Right atrium auricular region (tissue), 2 donors: ENCODE measurements around the gene PPP1R13B. TPM values are rescaled to one million over a fixed set of nuclear protein-coding genes. Genes with fewer than 3 reads are reported as not detected.

Source experiments
- DNase-seq: peaks from one replicate; pipeline ENCODE4 v3.0.0-alpha.2; 2019; ENCODE audit warnings: low spot score
- H3K27ac ChIP-seq, 2 donors: fragments of 200-600 bp; sonication (generic); 1 replicate in 1 of 2; 2 replicates in 1 of 2; pipeline ENCODE4 v1.5.1; 2016 to 2019
- H3K27me3 ChIP-seq, 2 donors: fragments of 200-600 bp; sonication (generic); one replicate each; pipeline versions ENCODE4 v1.5.1 to v1.6.0; 2017 to 2019
- H3K36me3 ChIP-seq: fragments of 200-600 bp; sonication (generic); one replicate; pipeline ENCODE4 v1.5.1; 2016
- H3K4me1 ChIP-seq, 2 donors: fragments of 200-600 bp; sonication (generic); one replicate each; pipeline versions ENCODE4 v1.5.1 to v1.6.0; 2017 to 2019
- H3K4me3 ChIP-seq, 2 donors: fragments of 200-600 bp; sonication (generic); 1 replicate in 1 of 2; 2 replicates in 1 of 2; pipeline ENCODE4 v1.5.1; 2017 to 2019; ENCODE audit warnings: mild to moderate bottlenecking in 1 of 2, moderate library complexity in 1 of 2
- H3K9me3 ChIP-seq, 2 donors: fragments of 200-600 bp; sonication (generic); one replicate each; pipeline ENCODE4 v1.5.1; 2019
- total RNA-seq, 2 donors: library from RNA; depleted of rRNA; stranded (reverse); fragments of >200 nt; gene quantifications; one replicate each; pipeline ENCODE4 v1.1.0, GENCODE V29; 2016
- TF ChIP-seq, protein P1 (sequence below), 2 donors: fragments of 200-600 bp; sonication (generic); IDR thresholded peaks; one replicate each; pipeline ENCODE4 v1.5.1; 2019; ENCODE audit warnings: antibody characterized with exemption in 2 of 2

PPP1R13B gene
- total RNA-seq, 2 donors from 2014 or later = 45.7 to 47.8 TPM

DNA sequence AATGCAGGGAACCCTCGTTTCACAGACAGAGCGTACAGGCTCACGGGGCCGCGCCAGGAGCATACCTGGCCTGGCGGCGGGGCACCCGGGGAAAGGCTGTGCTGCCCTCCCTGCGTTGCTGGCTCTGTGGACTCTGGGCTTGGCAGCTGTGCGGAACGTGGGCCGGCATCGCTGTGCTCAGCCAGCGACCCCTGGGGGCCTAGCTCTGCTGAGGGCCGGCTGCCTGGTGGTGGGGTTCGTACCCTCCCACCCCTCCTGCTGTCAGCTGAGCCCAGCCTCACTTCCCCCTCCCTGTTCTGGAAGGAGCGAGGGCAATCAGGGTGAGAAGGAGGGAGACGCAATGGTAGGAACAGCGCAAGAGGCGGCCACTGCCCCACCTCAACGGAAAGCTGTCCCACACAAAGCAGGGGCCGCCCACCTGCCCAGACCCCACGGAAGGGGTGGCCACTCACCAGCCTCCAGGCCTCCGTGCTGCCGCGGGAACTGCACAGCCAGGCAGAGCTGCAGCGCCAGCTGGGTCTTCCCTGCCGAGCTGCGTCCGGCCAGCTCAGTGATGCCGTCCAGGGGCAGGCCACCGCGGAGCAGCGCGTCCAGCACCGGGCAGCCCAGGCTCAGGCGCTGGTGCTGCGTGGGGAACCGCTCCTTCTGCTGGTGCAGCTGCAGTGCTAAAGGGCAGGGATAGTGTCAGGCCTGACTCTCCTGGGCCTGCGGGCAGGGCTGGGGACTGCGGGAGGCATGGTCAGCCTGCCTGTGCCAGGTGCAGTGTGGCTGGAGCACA lies 140.6 kb downstream of the PPP1R13B start:
- TF ChIP-seq, protein P1, sequence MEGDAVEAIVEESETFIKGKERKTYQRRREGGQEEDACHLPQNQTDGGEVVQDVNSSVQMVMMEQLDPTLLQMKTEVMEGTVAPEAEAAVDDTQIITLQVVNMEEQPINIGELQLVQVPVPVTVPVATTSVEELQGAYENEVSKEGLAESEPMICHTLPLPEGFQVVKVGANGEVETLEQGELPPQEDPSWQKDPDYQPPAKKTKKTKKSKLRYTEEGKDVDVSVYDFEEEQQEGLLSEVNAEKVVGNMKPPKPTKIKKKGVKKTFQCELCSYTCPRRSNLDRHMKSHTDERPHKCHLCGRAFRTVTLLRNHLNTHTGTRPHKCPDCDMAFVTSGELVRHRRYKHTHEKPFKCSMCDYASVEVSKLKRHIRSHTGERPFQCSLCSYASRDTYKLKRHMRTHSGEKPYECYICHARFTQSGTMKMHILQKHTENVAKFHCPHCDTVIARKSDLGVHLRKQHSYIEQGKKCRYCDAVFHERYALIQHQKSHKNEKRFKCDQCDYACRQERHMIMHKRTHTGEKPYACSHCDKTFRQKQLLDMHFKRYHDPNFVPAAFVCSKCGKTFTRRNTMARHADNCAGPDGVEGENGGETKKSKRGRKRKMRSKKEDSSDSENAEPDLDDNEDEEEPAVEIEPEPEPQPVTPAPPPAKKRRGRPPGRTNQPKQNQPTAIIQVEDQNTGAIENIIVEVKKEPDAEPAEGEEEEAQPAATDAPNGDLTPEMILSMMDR (IDR thresholded peaks at IDR 0.05) = no peak
- H3K9me3 ChIP-seq = no peaks in the 10 kb centered on the region
- H3K4me3 ChIP-seq = no peak overlapping the region
- H3K36me3 ChIP-seq = peaks cover 29% of the 10 kb centered on the region
- DNase-seq = no peak
- H3K27me3 ChIP-seq = no peaks in the 10 kb centered on the region
- H3K4me1 ChIP-seq = peaks cover 0 to 46% of the 10 kb centered on the region in 2 donors
- H3K27ac ChIP-seq = no peak overlapping the region

DNA sequence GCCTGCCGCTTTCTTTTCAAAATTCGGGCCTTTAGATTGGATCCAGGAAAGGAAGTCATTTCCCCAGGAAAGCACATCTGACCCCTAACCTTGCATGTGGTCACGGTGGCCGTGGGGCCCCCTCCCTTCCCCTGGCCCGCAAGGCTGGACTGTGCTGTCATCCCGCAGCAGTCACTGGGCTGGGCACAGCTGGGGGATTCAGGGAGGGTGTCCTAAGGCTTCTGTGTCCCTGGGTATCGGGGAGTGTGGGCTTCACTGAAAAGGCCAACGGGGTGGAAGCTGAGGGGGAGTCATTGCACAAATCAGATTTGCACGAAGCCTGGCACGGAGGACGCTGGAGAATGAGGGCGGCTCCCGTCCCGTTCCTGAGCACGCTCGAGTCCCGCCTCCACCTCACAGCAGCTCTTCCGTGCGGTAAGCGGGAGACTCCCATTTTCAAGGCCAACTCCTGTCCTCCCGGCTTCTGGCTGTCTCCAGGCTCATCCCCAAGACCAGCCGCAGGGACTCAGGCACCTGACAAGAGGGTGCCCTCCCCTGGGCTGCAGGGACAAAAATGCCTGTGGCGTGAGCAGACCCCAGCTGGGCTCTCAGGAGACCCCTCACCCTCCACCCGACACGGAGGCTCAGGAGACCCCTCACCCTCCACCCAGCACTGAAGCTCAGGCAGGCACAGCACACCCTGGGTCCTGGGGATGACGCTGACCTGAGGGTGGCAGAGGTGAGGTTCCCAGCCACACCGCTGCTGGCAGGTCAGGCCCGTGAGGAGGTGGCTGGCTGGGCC lies 141.7 kb downstream of the PPP1R13B start:
- Histone ChIP-seq H3K27me3 (no peaks in the 10 kb centered on the region), H3K27ac (peak overlapping the region; percentile 29 to 39), H3K36me3 (peaks cover 39% of the 10 kb centered on the region), H3K9me3 (no peaks in the 10 kb centered on the region), H3K4me3 (no peak overlapping the region), H3K4me1 (peaks cover 0 to 45% of the 10 kb centered on the region in 2 donors)
- TF ChIP-seq, protein P1 (IDR thresholded peaks at IDR 0.05) = no peak
- no peak for DNase-seq

DNA sequence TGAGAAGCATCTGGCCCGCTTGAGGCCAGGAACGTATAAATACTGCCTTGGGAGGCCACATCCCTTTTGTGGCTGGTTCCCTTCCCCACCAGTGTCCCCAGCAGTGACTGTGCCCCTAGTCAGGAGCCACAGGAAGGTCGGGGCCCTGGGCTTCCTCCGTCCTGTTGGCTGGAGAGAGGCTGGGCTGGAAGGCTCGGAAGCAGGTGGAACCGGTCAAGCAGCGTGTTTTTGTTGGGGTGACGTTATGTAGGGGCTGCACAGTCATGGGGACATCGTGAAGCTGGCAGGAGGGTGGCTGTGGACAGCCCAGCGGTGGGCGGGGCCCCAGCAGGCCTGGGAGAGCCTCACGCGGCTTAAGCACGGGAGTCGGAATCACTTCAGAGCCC lies 142.3 kb downstream of the PPP1R13B start:
- H3K4me1 ChIP-seq = peaks cover 0 to 50% of the 10 kb centered on the region in 2 donors
- H3K4me3 ChIP-seq = no peak overlapping the region
- TF ChIP-seq, protein P1 (IDR thresholded peaks at IDR 0.05) = no peak
- no peaks in the 10 kb centered on the region for H3K9me3 ChIP-seq
- H3K36me3 ChIP-seq = peaks cover 44% of the 10 kb centered on the region
- H3K27me3 ChIP-seq = no peaks in the 10 kb centered on the region
- no peak for DNase-seq
- peak overlapping the region; percentile 29 to 39 for H3K27ac ChIP-seq

DNA sequence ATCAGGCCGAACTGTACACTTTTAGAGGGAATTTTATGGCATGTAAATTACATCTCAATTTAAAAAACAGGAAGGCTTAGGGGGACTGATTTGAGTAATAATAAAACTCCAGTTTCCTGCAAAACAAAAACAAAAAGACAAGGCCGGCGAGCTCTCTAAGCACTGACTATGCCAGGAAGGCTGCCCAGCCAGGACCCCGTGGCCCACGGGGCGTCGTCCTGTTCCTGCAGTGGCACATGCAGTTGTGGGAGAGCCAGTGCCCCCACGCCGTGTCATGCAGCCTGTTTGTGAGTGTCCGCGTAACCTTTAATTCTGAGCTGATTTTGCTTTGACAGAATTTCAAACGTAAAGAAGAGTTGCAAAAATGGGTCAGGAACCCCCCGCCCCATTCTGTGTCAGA lies 142.7 kb downstream of the PPP1R13B start:
- H3K9me3 ChIP-seq = no peaks in the 10 kb centered on the region
- peaks cover 0 to 54% of the 10 kb centered on the region in 2 donors for H3K4me1 ChIP-seq
- H3K27me3 ChIP-seq = no peaks in the 10 kb centered on the region
- H3K36me3 ChIP-seq = peaks cover 44% of the 10 kb centered on the region
- DNase-seq = no peak
- H3K27ac ChIP-seq = peak overlapping the region; percentile 29 to 39
- TF ChIP-seq, protein P1 (IDR thresholded peaks at IDR 0.05) = no peak
- H3K4me3 ChIP-seq = no peak overlapping the region

DNA sequence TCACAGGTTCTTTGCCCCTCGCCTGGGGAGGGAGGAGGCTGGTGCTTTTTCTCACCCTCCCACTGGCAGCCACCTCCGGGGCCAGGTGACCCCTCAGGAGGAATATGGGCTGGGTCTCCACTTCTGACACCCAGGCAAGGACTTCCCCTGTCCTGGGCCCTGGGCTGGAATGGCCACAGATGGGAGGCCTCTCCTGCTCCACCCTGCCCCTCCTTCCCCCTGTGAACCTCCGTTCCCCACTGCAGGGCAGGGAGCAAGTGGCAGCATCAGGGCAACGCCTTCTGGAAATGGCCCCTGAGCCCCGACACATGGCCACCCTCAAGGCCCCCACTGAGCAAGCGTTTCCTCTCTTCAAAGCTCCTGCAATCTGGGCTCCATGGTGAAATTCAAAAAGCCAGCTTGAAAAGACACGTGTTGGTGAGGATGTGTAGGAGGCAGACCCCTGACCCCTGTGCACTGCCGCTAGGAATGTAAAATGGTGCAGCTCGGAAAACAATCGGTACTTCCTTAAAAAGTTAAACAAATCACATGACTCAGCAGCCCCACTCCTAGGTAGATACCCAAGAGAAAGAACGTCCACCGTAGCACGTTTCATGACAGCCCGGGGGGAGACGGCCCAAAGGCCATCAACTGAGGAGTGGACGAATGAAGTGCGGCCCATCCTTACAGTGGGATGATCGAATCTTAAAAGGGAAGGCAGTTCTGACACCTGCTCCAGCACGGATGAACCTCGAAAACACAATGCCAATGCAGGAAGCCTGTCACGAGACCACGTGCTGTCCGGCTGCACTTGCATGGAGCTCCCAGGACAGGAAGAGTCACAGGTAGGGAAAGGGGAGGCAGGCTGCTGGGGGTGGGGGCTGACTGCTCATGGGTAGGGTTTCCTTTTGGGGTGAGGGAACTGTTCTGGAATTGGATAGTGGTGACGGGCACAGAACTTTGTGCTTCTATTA lies 143.7 kb downstream of the PPP1R13B start:
- H3K36me3 ChIP-seq = peaks cover 53% of the 10 kb centered on the region
- H3K4me3 ChIP-seq = no peak overlapping the region
- no peak for DNase-seq
- no peak overlapping the region for H3K27ac ChIP-seq
- H3K27me3 ChIP-seq = no peaks in the 10 kb centered on the region
- H3K9me3 ChIP-seq = no peaks in the 10 kb centered on the region
- peaks cover 0 to 58% of the 10 kb centered on the region in 2 donors for H3K4me1 ChIP-seq
- TF ChIP-seq, protein P1 (IDR thresholded peaks at IDR 0.05) = no peak
